ENCODE measurements around the gene CTNNA3.

CTNNA3 gene

DNA sequence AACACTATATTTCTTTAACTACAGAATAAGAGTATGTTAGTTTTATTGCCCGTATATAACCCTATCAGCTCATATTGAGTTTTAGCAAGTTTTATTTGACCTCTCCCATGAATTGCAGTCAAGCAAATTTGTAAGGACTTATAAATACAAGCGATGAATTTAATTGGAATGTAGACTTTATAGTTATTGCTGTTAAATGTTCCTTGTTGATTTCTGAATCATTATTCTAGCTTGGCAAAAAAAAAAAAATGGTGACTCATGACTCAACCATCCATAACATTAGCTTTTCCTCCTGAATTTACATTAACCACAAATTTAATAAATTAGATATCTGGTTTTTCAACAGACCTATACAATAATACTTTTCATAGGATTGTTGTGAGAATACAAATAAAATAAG, 1104.1 kb downstream of the CTNNA3 start:
- no peak for DNase-seq

DNA sequence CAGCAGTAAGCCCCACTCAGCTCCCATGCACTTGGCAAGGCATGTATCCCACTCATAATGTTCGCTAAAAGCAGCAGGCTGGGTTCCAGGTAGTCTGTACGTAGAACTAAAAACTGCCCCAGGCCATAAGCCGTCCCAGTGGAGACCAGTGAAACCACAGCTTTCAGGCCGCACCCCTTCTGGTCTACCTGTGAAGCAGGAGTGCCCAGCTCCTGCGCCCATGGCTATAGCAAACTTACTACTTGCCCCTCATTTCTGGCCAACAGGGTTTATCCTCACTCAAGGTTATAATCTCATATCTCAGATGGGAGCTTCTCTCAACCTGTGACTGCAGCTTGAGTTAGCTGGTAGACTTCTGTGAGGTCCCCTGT, 1108.3 kb downstream of the CTNNA3 start:
- no peak for DNase-seq

DNA sequence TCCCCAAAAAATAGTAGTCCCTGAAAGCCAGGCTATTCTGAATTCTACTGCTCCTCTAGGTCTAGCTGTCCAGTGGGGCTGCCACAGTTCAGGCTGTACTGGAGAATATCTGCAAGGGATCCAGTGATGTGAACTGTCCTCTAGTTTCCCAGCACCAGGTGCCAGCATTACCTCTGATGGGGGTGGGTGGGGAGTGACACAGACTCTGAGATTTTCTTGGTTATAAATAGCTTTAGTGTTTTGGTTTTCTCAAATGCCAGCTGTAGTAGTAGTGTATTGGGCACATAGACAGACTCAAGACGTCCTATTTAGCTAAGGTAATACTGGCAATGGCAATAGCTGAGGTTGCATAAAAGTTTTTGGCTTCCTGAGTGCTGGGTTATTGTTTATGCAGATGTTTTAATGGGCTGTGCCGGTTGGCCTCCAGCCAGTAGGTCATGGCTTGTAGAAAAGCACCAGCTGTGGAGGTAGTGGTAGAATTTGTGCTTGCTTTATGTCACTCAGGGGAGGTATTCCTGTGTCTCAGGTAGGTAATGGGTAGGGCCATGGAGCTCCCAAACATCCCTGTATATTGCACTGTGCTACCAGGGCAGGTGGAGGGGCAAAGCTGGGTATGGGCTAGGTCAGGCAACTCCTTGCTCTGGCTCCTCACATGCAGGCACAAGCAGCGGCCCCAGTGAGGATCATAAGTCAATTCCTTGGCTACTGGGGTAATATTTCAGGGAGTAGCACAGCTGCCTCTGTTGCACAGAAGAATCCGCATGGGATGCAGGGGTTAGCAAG, 1108.9 kb downstream of the CTNNA3 start:
- DNase-seq, result no peak

DNA sequence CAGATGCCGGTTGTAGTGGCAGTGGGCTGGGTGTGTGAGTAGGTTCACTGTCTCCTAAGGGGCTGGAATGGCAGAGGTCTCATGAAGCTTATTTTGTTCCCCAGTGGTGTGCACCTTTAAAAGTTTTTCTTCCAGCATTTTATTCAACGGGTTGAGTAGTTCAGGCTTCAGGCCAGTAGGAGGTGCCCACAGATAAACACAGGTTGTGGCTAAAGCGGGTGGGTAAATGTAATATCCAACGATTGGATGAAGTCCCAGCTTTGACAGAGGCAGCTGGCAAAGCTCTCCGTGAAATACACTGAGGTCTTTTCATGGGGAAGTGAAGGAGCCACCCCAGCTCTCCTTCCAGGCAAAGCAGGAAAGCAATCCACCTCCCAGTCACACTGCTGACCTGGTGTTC, 1109.9 kb downstream of the CTNNA3 start:
- DNase-seq, result no peak

DNA sequence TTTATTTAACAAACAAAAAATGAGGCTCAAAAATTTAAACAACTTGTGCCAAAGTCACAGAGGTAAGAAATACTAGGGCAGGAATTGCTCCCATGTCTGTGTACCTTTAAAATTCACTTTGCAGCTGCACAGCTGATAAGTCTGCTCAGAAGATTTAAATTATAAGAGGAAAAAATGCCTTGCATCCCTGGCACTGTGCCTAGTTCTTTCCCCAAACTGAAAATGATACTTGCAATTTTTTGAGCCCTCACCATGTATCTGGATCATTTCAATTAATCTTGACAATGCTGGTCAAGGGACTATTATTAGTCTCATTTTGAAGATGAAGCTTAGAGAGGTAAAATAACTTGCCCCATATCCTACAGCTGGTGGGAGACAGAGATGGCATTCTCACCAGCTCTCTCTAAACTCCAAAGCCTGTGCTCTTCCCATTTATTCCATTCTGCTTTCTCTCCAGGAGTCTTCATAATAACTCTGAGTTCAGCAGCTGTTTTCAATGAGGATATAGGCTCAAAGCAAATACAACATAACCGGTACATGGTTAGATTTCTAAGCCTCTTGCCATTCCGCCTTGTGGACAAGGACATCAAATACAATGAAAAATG, 1120.6 kb downstream of the CTNNA3 start:
- DNase-seq, result no peak

DNA sequence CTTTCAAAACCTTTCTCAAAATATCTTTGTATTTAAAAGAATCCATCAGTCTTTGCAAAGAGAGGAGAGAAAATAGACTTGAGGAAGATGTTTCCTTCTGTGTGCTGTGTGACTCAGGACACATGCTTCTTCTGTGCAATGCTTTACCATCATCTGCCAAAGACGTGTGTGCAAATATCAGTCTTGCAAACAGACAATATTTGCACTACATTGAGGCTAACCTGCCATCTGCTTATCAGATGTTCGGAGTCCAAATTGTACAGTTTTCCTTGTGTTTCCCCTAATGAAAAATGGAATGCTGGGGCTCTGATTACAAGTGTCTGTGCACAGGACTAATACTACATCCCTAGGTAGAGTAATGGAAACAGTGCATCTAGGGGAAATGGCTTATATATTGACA, 1123.3 kb downstream of the CTNNA3 start:
- no peak for DNase-seq

DNA sequence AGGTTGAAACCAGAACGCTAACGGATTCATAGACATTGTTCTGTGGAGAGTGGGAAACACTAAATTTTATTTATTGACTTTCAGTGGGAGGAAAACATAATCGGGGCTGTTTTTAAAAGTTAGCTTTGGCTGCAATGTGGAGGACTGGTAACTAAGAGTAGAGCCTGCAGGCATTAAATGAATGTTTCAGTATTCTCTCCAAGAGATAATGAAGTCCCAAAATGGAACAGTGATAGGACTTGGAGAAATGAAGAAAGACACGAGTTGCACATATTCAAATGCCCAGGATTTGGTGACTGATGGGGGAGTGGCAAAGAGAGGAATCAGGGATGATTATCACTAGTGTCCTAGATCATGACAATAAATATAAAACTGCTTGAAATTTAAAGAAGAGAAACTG, 1130.0 kb downstream of the CTNNA3 start:
- DNase-seq, result no peak

DNA sequence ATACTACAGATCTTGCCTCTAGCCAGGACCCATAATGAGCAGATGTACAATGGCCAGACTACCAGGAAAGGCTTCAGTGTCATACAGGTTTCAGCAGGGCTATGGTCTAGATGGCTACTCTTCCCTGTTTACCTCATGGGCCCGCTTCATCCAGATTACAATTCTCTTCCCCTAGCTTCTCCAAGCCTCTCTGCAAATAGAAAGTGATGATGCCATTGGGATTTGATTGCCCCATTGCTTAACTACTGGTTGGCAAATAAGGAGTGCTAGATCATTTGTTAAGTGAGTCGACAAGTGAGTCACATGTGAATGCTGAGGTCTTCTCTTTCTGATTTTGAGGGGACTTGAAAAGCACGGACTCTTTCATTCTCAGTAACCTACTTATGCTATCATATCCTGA, 1131.7 kb downstream of the CTNNA3 start:
- DNase-seq, result no peak

DNA sequence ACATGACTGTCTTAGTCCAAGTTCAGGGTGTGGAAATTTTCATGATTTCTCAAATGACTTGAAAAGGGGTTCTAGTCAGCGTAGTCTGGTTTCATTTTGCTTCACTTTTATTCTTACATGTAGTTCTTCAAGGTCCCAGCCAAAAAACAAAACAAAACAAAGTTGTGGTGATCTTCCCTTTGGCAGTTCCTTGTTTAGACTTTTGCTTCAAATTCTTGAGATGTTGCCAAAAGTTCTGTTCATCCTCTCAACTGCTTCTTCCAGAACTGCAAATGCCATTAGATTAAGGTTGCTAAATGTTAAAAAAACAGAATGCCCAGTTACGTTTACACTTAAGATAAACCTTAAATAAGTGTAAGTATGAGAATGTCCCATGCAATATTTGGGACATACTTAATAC, 1140.9 kb downstream of the CTNNA3 start:
- no peak for DNase-seq

DNA sequence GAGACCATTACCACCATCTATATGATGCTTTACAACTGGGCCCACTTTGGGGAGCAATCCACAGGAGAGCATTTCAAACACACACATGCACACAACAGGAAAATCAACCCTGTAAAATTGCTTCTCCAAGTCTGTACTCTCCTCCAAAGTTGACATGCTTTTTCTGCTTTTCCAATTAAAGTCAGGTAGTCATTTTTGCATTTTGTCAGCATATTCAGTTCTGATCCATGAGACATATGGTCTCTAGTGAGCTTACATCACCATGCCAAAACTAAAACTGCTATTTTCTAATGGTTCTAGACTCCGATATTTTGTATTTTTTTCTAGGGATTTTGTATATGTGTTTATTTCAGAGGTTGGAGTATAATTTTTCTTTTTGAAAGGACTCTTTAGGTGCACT, 1143.7 kb downstream of the CTNNA3 start:
- no peak for DNase-seq

DNA sequence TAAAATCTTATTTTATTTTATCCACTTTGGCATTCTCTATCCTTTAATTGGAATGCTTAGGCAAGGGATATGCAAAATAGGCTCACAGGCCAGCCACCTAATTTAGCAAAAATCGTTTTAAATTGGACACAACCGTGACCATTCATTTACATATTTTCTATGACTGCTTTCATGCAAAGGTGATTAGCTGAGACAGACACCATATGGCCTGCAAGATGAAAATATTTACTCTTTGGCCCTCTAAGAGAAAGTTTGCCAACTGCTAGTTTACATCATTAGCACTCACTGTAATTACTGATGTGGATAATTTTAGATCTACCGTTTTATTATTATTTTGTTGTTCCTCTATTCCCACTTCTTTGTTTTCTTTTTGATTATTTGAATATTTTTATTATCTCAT, 1145.6 kb downstream of the CTNNA3 start:
- no peak for DNase-seq

DNA sequence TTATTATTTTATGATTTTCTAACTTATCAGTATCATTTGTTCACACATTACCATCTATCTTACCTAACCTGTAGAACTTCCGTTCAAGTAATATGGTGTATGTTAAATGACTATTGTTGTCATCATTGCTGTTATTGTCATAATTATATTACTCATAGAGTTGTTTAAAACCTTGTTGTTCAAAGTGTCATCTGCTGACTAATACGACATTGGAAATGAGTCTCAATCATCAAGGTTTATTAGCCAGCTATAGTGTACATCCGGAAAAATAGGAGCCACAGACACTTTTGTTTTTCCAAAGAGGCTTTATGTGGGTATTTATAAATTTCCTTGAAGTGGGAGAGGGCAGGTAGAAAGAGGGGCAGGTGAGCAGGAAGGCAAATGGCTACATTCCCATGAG, 1157.1 kb downstream of the CTNNA3 start:
- no peak for DNase-seq

DNA sequence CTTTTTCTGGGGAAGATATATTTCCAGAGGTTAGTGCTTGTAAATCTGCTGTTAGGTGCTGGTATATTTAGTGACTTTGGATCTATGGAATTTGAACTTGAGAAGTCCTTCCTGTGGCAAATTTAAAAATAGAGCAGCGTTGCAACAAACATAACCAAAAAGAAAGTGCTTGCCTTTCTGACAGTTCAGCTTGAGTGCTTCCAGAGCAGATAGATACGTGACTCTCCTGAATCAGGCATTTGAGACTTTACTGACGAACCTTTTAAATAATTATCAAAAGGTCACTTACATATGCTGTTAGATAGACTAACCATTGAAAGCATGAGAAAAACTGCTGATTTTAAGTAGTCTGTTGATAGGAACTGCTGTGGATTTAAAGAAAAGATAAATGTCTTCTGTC, 1157.6 kb downstream of the CTNNA3 start:
- no peak for DNase-seq

DNA sequence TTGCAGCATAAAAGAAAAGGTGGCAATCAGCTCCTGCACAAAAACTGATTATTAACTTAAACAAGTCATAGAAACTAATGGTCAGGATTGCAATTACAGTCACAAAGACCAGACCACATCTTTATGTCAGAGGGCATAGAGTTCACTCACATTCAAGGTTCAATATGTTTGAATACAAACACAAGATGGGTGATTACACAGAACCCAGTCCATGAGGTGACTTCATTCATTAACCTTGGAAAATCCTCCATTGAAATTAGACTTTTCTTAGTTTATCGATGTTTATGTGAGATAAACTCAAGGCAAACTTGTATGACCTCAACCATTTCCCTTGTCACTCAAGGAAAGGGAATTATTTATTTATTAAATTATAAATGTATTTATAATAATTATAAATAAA, 1158.8 kb downstream of the CTNNA3 start:
- no peak for DNase-seq

DNA sequence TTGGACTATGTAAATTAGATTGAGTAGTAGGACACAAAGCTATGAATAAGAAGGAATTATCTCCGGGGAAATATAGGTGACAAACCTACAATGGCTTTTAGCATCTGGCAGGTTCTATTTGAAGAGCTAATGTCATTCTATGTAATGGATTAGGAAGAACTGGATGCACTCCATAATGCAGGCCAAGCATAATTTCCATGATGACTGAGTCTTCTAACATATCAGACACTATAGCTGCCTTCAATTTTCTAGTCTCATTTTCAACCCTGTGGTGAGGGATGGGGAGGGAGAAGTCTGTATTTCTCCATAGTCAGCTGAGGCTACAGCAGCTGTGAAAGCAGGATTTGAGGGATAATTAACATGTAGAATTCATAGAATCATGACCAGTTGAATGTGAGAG, 1160.6 kb downstream of the CTNNA3 start:
- DNase-seq, result no peak

DNA sequence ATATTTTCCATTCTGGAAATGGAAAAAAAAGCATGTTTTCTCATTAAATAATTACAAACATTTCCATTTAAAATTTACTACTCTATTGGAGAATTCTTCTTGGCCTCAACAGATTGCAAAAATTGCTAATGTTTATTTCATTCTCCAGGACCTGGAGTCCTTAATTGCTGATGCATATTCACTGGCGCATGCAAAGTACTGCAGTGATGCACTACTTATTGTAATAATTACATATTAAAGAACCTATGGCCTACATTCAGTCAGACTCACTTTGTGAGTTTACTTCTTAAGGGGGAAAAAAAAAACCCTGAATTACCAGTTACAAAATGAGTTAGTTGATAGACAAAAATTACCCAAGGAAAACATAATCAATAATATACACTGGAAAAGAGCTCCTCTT, 1161.1 kb downstream of the CTNNA3 start:
- DNase-seq, result no peak

DNA sequence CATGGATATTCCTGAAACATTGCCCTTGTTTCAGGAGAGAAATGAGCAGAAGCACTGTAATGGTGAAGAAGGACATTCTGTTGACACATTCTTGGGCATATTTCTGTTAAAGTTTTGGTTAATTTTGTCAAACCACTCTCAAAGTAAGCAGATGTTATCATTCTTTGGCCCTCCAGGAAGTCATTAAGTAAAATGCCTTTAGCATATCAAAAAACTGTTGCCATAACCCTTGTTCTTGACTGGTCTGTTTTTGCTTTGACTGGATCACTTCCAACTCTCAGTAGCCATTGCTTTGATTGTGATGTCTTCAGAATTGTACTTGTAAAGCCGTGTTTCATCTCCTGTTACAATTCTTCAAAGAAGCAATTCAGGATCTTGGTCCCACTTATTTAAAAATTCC, 1174.5 kb downstream of the CTNNA3 start:
- DNase-seq, result no peak

DNA sequence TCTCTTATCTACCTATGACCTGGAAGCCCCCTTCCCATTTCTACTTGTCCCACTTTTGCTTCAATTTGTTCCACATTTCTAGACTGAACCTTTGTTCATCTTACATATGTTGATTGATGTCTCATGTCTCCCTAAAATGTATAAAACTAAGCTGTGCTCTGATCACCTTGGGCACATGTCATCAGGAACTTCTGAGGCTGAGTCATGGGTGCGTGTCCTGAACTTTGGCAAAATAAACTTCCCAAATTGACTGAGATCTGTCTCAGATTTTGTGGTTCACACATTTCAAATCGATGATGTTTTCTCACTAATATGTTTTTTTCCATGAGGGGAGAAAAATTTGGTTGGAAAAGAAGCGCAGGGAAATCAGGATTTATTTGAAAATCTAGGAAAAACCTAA, 1176.4 kb downstream of the CTNNA3 start:
- DNase-seq, result no peak

DNA sequence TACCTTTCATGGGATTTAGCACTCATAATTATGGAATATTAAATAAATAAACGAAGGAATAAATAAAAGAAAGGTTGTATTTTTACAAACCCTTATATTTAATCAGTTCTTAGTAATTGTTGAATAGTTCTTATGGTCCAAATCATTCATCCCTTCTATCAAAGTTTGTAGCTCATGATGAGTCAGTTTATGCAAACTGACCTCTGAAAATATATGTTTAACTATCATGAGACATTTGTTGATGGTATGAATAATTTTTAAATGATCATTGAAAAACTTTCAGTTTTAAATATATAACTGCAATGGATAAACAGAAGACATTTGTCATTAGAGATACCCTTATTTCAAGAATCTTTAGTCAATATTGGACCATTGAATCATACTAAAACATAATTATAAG, 1181.3 kb downstream of the CTNNA3 start:
- DNase-seq, result no peak

DNA sequence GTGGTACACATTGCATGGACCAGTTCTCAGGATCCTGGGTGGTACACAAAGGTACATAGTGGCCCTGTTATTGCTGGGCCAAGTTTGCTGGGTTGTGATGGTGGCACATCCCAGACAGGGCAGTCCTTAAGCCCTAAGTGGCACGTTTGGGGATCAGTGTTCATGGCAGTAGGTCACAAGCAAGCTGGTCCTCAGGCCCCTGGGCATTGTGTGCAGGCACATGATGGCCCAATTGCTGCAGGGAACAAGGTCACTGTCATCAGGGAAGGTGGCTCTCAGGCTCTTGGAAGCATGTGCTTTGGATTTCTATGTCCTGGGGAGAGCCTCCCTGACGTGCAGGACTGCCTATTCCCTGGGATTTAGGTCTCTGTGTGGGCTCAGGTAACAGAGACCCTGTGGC, 1182.5 kb downstream of the CTNNA3 start:
- DNase-seq, result no peak

DNA sequence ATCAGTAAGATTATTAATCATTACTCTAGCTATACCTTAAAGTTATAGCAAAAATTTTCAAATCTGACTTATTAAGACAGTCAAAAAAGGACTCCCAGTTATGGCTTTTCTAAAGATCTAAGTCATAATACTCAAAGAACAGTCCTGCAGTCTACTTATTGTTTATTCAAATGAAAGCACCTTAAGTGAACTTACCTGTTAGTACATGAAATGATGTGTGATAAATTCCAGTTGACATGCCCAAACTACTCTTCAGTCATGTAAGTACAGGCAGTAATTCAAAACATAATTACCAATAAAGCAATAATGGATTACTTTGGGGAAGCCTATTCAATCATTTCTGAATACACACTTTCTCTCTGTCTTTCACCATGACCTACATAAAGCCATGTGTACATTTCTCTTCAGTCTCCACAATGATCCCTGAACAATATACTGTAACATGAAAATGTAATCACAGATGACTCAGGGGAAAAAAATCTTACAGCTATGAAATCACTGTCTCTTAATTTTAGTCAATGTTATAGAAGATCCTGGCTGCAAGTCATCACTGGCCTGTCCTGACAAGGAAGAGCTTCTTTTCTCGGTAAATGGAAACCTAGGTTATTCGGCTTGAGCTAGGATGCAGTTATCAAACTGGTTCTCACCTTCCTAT, 1190.9 kb downstream of the CTNNA3 start:
- DNase-seq, result no peak

DNA sequence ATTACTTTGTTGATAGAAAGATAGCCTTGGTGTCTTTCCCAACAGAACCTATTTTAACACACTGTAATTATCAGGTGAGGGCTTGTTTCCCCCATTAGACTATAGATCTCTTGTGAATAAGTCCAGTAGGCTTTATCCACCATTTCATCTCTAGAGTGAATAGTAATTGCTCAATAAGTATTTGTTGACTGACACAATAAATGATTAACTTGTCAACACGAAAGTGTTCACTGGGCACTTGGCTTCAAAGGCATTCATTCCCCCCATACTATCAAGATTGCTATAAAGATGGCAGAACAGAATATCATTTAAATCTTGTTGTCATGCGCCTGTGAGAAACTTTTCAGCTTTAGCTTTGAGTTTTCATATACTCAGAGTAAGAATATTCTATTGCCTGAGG, 1194.6 kb downstream of the CTNNA3 start:
- DNase-seq, result no peak

DNA sequence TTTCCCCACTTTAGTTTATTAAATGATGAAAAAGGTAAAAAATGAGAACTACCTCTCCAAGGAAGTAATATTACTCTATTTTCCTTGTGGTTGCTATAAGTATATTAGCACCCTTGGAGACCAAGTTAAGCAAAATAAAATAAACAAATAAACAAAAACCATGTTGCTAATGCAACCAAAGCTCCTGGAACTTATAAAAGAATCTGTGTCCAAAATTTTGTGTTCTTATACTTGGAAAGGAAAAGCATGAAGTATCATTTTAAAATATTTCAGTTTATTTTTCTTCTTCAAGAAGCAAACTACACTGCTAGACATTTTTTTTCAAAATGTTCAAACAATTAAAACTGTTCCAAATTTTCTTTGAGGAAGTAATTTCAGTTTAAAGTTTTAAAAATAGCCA, 1212.0 kb downstream of the CTNNA3 start:
- DNase-seq, result no peak

DNA sequence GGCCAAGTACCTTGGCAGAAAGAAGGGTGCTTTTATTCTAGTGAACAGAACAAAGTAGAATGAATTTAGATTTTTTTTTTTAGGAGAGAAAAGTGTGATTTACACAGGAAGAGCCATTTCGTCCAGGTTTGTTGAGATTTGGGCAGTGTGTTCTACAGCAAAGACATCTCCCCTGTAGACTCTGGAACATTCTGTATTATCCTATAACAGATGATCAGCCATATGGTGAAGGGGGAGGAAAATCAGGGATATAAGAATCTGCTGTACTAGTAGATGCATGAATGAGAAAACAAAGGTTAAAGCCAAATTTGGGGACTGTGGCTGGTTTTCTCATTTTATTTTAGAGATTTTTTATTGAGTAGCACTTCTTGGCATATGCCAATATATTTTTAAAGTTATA, 1223.8 kb downstream of the CTNNA3 start:
- DNase-seq, result no peak

DNA sequence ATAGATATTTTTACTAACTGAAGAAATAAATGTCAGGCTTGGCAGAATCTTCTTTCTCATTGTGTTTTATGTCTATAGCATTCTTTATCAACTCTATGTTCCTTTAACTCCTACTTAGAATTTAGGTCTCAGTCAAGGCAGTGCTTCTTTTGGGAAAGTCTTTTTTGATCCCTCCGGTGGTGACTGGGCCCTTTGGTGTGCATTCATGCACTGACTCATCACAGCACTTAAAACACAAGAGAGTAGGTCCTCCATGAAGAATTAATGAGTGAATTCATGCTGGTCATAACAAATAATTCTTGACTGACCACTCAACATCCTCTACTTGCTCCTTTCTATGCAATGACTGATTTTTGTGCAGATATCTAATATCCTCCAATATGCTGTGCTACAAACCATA, 1229.0 kb downstream of the CTNNA3 start:
- DNase-seq, result no peak
